ENCODE data around the gene UBE2G2. TPM values are rescaled to one million over a fixed set of nuclear protein-coding genes. Genes with fewer than 3 reads are reported as not detected.

UBE2G2 gene
- total RNA-seq, 4 donors from 2014 or later, result 38.4 to 75.1 (median 67.4) TPM

DNA sequence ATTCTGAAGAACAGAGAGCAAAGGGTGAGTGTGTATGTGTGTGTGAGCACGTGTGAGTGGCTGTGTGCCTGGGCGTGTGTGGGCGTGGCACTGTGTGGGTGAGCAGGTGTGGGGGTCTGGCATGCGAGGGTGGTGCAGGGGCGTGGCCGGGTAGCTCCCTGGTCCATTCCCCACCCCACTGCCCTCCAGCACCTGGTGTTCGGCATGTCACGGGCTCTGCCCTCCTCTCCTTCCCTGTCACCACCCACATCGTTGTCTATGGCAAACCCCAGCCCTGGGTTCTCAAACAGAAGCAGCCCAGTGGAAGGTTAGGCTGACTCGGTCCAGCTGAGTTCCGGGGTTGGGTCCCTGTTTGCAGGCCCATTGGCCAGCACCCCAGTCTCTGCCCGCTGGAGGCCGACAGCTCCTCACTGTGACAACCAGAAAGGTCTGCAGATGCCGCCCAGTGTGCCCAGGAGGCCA is 39.8 kb downstream of the UBE2G2 start:
- no peak overlapping the region for H3K4me3 ChIP-seq
- H3K4me1 ChIP-seq, result no peaks in the 10 kb centered on the region
- intact Hi-C loops (cut with DNase I; ENCODE audit: low total_unique reads), result no loop called here
- H3K9me3 ChIP-seq, result no peaks in the 10 kb centered on the region
- DNase-seq, result no peak
- TF ChIP-seq, protein P1, sequence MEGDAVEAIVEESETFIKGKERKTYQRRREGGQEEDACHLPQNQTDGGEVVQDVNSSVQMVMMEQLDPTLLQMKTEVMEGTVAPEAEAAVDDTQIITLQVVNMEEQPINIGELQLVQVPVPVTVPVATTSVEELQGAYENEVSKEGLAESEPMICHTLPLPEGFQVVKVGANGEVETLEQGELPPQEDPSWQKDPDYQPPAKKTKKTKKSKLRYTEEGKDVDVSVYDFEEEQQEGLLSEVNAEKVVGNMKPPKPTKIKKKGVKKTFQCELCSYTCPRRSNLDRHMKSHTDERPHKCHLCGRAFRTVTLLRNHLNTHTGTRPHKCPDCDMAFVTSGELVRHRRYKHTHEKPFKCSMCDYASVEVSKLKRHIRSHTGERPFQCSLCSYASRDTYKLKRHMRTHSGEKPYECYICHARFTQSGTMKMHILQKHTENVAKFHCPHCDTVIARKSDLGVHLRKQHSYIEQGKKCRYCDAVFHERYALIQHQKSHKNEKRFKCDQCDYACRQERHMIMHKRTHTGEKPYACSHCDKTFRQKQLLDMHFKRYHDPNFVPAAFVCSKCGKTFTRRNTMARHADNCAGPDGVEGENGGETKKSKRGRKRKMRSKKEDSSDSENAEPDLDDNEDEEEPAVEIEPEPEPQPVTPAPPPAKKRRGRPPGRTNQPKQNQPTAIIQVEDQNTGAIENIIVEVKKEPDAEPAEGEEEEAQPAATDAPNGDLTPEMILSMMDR (IDR thresholded peaks at IDR 0.05), result no peak
- TF ChIP-seq POLR2A (IDR thresholded peaks at IDR 0.05), result no peak
- H3K36me3 ChIP-seq, result no peaks in the 10 kb centered on the region
- no peak overlapping the region for H3K27ac ChIP-seq
- H3K27me3 ChIP-seq, result no peaks in the 10 kb centered on the region

DNA sequence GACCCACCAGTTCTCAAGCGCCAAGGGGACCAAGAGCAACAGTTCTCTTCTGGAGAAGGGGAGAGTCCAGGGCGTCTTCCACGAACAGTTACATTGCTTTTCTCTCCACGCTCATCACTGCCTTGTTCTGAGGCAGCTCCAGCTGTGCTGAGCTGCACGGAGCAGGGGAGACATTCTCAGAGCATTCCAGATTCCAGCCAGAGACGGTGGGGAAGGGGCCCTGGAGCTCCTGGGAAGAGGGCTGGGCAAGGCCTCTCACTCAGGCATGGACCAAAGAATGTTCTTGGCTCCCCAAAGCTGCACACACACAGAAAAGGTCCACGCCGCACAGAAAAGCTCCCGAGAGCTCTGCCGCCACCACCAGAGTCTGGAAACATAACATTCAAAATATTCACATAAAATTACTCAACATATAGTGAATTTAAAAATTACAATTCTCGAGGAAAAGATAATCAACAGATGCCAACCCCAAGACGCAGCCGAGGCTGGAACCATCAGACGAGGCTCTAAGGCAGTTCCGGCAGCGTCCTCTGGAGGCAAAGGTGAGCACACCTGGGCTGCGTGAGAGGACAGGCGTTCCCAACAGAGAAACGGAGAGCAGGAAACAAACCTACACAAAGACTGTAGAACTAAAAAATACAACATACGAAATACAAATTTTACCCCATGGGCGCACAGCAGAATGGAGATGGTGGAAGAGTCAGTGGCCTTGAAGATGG is 40.5 kb downstream of the UBE2G2 start:
- Histone ChIP-seq H3K27me3 (no peaks in the 10 kb centered on the region), H3K4me1 (no peaks in the 10 kb centered on the region), H3K36me3 (no peaks in the 10 kb centered on the region), H3K9me3 (no peaks in the 10 kb centered on the region), H3K27ac (no peak overlapping the region), H3K4me3 (no peak overlapping the region)
- intact Hi-C loops (cut with DNase I; ENCODE audit: low total_unique reads), result no loop called here
- TF ChIP-seq, protein P1 (IDR thresholded peaks at IDR 0.05), result no peak
- no peak for TF ChIP-seq POLR2A (IDR thresholded peaks at IDR 0.05)
- DNase-seq, result no peak

GRCh38 chr21:44760376-44760775 is 41.2 kb downstream of the UBE2G2 start:
- Histone ChIP-seq H3K27ac (no peak overlapping the region), H3K4me3 (no peak overlapping the region), H3K36me3 (no peaks in the 10 kb centered on the region), H3K27me3 (no peaks in the 10 kb centered on the region), H3K9me3 (no peaks in the 10 kb centered on the region), H3K4me1 (no peaks in the 10 kb centered on the region)
- intact Hi-C loops (cut with DNase I; ENCODE audit: low total_unique reads), result no loop called here
- TF ChIP-seq POLR2A (IDR thresholded peaks at IDR 0.05), result no peak
- no peak for DNase-seq

- Histone ChIP-seq H3K36me3 (no peaks in the 10 kb centered on the region), H3K4me1 (no peaks in the 10 kb centered on the region), H3K9me3 (no peaks in the 10 kb centered on the region), H3K27me3 (no peaks in the 10 kb centered on the region), H3K4me3 (no peak overlapping the region), H3K27ac (no peak overlapping the region)
- TF ChIP-seq POLR2A (IDR thresholded peaks at IDR 0.05), result no peak
- TF ChIP-seq, protein P1 (IDR thresholded peaks at IDR 0.05), result no peak
- intact Hi-C loops (cut with DNase I; ENCODE audit: low total_unique reads), result no loop called here
- no peak for DNase-seq
Observed at GRCh38 chr21:44759628-44760285, 41.9 kb downstream of the UBE2G2 start.

DNA sequence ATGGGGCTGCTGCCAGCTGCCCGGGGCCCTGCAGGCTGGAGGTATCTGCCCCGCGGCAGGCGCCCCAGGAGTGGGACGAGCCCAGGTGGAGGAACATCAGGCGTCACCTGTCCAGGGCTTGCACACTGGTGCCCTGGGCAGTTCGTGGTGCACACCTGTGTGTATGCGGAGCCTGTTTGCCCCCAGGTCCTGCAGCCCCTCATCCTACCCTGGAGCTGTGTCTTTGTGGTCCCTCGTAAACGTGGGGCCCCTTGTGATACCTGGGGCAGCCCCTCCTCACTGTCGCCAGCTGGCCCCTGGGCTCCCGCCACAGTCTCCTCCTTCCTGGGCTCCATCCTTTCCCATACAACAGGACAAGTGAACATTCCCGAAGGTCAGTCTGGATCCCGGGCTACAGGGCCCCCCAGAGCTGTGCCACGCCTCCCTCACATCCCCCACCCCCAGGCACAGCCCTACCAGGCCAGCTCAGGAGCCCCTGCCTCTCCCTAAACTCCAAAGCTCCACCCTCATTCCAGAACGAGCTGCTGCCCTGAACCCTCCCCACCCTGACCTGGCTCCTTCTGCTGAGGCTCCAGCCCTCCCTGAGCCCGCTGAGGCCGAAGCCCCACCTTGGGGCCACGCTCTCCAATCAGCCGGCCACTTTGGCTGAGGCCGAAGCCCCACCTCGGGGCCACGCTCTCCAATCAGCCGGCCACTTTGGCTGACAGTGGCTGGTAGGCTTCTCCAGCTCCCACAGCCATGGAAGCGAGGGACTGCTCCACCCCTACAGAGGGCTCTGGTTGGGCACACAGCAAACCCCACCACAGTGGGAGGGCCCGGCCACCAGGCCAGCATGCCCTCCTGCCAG is 42.6 kb downstream of the UBE2G2 start:
- DNase-seq, result no peak

More for the DNA sequence above, 42.6 kb downstream of the UBE2G2 start:
- H3K27me3 ChIP-seq, result no peaks in the 10 kb centered on the region
- intact Hi-C loops (cut with DNase I; ENCODE audit: low total_unique reads), result no loop called here
- H3K4me1 ChIP-seq, result no peaks in the 10 kb centered on the region
- no peaks in the 10 kb centered on the region for H3K36me3 ChIP-seq
- TF ChIP-seq, protein P1 (IDR thresholded peaks at IDR 0.05), result no peak
- no peak for TF ChIP-seq POLR2A (IDR thresholded peaks at IDR 0.05)
- H3K4me3 ChIP-seq, result no peak overlapping the region
- H3K27ac ChIP-seq, result no peak overlapping the region
- no peaks in the 10 kb centered on the region for H3K9me3 ChIP-seq
